ENCODE measurements around the gene POLE.

The POLE gene

GRCh38 chr12:132648616-132649225, 38.4 kb downstream of the POLE start:
- no peak for FAIRE-seq

- no peak for FAIRE-seq
Observed at GRCh38 chr12:132647858-132648257, 39.3 kb downstream of the POLE start.

GRCh38 chr12:132646850-132647249, 40.3 kb downstream of the POLE start:
- no peak for FAIRE-seq

GRCh38 chr12:132642846-132643835, 44.0 kb downstream of the POLE start:
- no peak for FAIRE-seq

GRCh38 chr12:132641811-132642650, 45.1 kb downstream of the POLE start:
- no peak for FAIRE-seq

- FAIRE-seq, result no peak
Observed at GRCh38 chr12:132640936-132641335, 46.2 kb downstream of the POLE start.

- FAIRE-seq, result no peak
Observed at GRCh38 chr12:132639956-132640520, 47.1 kb downstream of the POLE start.

- peak; percentile 92 for FAIRE-seq
Observed at GRCh38 chr12:132638541-132639408, 48.4 kb downstream of the POLE start.

- FAIRE-seq, result no peak
Observed at GRCh38 chr12:132637811-132638210, 49.3 kb downstream of the POLE start.

GRCh38 chr12:132635076-132635955, 51.8 kb downstream of the POLE start:
- no peak for FAIRE-seq

- no peak for FAIRE-seq
Observed at GRCh38 chr12:132634411-132634990, 52.6 kb downstream of the POLE start.

GRCh38 chr12:132633901-132634300, 53.2 kb downstream of the POLE start:
- FAIRE-seq, result no peak

GRCh38 chr12:132633398-132633797, 53.7 kb downstream of the POLE start:
- FAIRE-seq, result no peak

GRCh38 chr12:132632521-132633228, 54.5 kb downstream of the POLE start:
- no peak for FAIRE-seq

- no peak for FAIRE-seq
Observed at GRCh38 chr12:132631666-132632065, 55.5 kb downstream of the POLE start.

- FAIRE-seq, result no peak
Observed at GRCh38 chr12:132630672-132631071, 56.5 kb downstream of the POLE start.

GRCh38 chr12:132629330-132629729, 57.8 kb downstream of the POLE start:
- FAIRE-seq, result no peak

- no peak for FAIRE-seq
Observed at GRCh38 chr12:132625731-132626430, 61.3 kb downstream of the POLE start.
